Testis (tissue), 3 donors: Measurements from ENCODE around the gene AQP7. TPM values are rescaled to one million over a fixed set of nuclear protein-coding genes. Genes with fewer than 3 reads are reported as not detected.
"Not testable (repeated sequence)": the region's sequence is repeated elsewhere in the genome, so short reads cannot be mapped to it uniquely, and the experiment has no call there.

Experiments used
- DNase-seq: peaks from one replicate; pipeline ENCODE4 v3.0.0-alpha.2; 2019
- H3K27ac ChIP-seq, 2 donors: fragments of 200-600 bp; sonication (generic); one replicate each; pipeline ENCODE4 v1.5.1; 2019
- H3K27me3 ChIP-seq: fragments of 200-600 bp; sonication (generic); one replicate; pipeline ENCODE4 v1.5.1; 2019
- H3K36me3 ChIP-seq: fragments of 200-600 bp; sonication (generic); one replicate; pipeline ENCODE4 v1.5.1; 2017; ENCODE audit warnings: low read depth; ENCODE audit errors: missing control alignments
- H3K4me1 ChIP-seq: fragments of 200-600 bp; sonication (generic); one replicate; pipeline ENCODE4 v1.5.1; 2019
- H3K4me3 ChIP-seq, 2 donors: fragments of 200-600 bp; sonication (generic); one replicate each; pipeline ENCODE4 v1.5.1; 2017 to 2019
- H3K9me3 ChIP-seq: fragments of 200-600 bp; sonication (generic); one replicate; pipeline ENCODE4 v1.5.1; 2017
- CTCF ChIP-seq, 3 experiments: fragments of 450-650 bp in 2 of 3; fragments of 200-600 bp in 1 of 3; sonication (generic) in 1 of 3; IDR thresholded peaks; one replicate each; pipeline ENCODE4 v1.5.1; 2016 to 2019; ENCODE audit warnings: antibody characterized with exemption in 3 of 3, mild to moderate bottlenecking in 2 of 3, moderate library complexity in 1 of 3
- POLR2A ChIP-seq: fragments of 450-650 bp; IDR thresholded peaks from one replicate; pipeline ENCODE4 v1.6.1; 2017; ENCODE audit warnings: antibody characterized with exemption, mild to moderate bottlenecking, moderate library complexity
- WGBS, 2 donors: methylation state at CpG; one replicate each; pipeline ENCODE4 v1.1.5; 2018; 5-methylcytosine and 5-hydroxymethylcytosine counted together
- intact Hi-C: fragments of 100-400 bp; cut with DNase I; formaldehyde crosslinking; loops from one replicate; pipeline ENCODE4 v1.15.1; 2023; ENCODE audit warnings: low total_unique reads
- polyA plus RNA-seq: library from polyadenylated mRNA; stranded (reverse); fragments of 350-450 nt; fragmentation: Illumina TruSeq; extraction: RNeasy Lipid Tissue Mini Kit (QIAGEN cat#74804); gene quantifications from one replicate; pipeline ENCODE4 v1.2.3, GENCODE V29; 2014; ENCODE audit warnings: low read depth, low replicate concordance; ENCODE audit not compliant: insufficient read depth
- total RNA-seq, 2 donors: library from RNA; depleted of rRNA; stranded (reverse); fragments of >200 nt; gene quantifications; one replicate each; pipeline ENCODE4 v1.2.3, GENCODE V29; 2016

AQP7 gene
- total and polyA plus RNA-seq, 3 donors from 2014 or later, result 19.1 to 55.6 (median 37.6) TPM

DNA sequence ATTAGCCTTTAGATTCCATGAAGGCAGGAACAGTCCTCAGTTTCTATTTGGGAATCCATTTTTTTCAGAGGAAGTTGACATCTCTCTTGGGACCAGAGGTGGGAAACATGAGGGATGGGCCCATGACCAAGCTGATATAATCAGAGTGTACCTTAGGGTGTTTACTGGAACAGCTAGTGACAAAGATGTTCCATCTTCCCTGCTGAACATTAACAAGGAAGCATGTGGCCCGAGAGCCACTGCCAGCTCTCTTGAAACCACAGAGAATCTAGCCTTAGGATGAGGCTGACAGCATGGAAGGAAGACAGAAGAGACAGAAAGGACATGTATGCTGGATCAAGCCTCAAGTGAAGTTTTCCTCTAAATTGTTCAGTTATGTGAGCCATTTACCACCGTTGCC is 29.1 kb upstream of the AQP7 start:
- Histone ChIP-seq H3K27me3 (no peaks in the 10 kb centered on the region), H3K36me3 (no peaks in the 10 kb centered on the region), H3K4me3 (no peak overlapping the region), H3K4me1 (peaks cover 5% of the 10 kb centered on the region), H3K9me3 (no peaks in the 10 kb centered on the region), H3K27ac (no peak overlapping the region)
- no peak for TF ChIP-seq POLR2A
- no peak for TF ChIP-seq CTCF (IDR thresholded peaks at IDR 0.05)
- DNase-seq, result no peak
- intact Hi-C loops, result no loop called here
- 86 to 95% methylated on average over 2 of the region's 2 CpGs for WGBS, 2 donors

DNA sequence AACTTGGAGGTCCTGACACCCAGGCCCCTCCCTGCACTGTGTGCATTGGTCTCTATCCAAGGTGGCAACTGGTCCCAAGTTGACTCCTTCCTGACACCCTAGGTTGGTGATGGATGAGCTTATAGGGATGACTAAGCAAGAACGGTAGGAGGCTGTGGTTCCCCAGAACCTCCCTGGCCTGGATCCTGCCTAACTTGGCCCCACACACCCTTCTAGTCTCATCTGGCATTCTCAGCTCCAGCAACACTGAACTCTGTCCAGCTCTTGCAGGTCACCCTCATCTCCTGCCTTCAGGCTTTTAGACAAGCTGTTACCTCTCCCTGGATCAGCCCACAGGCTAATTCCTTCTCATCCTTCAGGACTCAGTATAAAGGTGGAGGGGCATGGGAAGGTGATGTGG is 28.6 kb upstream of the AQP7 start:
- DNase-seq, result no peak
- H3K9me3 ChIP-seq, result no peaks in the 10 kb centered on the region
- 50% methylated on average over 1 of the region's 1 CpG; no CpG with 5 or more reads in 1 of the 2 donors for WGBS, 2 donors
- intact Hi-C loops, result no loop called here
- no peaks in the 10 kb centered on the region for H3K36me3 ChIP-seq
- H3K4me3 ChIP-seq, result no peak overlapping the region
- H3K27ac ChIP-seq, result no peak overlapping the region
- H3K27me3 ChIP-seq, result no peaks in the 10 kb centered on the region
- TF ChIP-seq POLR2A, result no peak
- no peak for TF ChIP-seq CTCF (IDR thresholded peaks at IDR 0.05)
- peaks cover 5% of the 10 kb centered on the region for H3K4me1 ChIP-seq

GRCh38 chr9:33429256-33429985 is 27.1 kb upstream of the AQP7 start:
- no peak for DNase-seq
- TF ChIP-seq POLR2A (no peak), CTCF (IDR thresholded peaks at IDR 0.05) (no peak)
- no peaks in the 10 kb centered on the region for H3K27me3 ChIP-seq
- no peaks in the 10 kb centered on the region for H3K36me3 ChIP-seq
- intact Hi-C loops, result no loop called here
- no peak overlapping the region for H3K27ac ChIP-seq
- no peak overlapping the region for H3K4me3 ChIP-seq
- H3K4me1 ChIP-seq, result peaks cover under 1% of the 10 kb centered on the region
- H3K9me3 ChIP-seq, result no peaks in the 10 kb centered on the region
- WGBS, 2 donors, result 87% methylated on average over 3 of the region's 3 CpGs

- Histone ChIP-seq H3K9me3 (no peaks in the 10 kb centered on the region), H3K27me3 (no peaks in the 10 kb centered on the region), H3K36me3 (no peaks in the 10 kb centered on the region), H3K4me1 (no peaks in the 10 kb centered on the region), H3K27ac (no peak overlapping the region), H3K4me3 (no peak overlapping the region)
- no peak for DNase-seq
- TF ChIP-seq CTCF (IDR thresholded peaks at IDR 0.05) (no peak), POLR2A (no peak)
- intact Hi-C loops, result no loop called here
- WGBS, 2 donors, result 96 to 97% methylated on average over 7 of the region's 7 CpGs
These were observed 24.5 kb upstream of the AQP7 start for GRCh38 chr9:33426843-33427293.

GRCh38 chr9:33425128-33425533 is 22.8 kb upstream of the AQP7 start:
- no peak overlapping the region for H3K27ac ChIP-seq
- H3K27me3 ChIP-seq, result no peaks in the 10 kb centered on the region
- DNase-seq, result no peak
- H3K9me3 ChIP-seq, result no peaks in the 10 kb centered on the region
- H3K4me1 ChIP-seq, result no peaks in the 10 kb centered on the region
- no peak overlapping the region for H3K4me3 ChIP-seq
- WGBS, 2 donors, result 57 to 77% methylated on average over 4 of the region's 4 CpGs
- TF ChIP-seq POLR2A (no peak), CTCF (IDR thresholded peaks at IDR 0.05) (no peak)
- H3K36me3 ChIP-seq, result no peaks in the 10 kb centered on the region
- intact Hi-C loops, result no loop called here

DNA sequence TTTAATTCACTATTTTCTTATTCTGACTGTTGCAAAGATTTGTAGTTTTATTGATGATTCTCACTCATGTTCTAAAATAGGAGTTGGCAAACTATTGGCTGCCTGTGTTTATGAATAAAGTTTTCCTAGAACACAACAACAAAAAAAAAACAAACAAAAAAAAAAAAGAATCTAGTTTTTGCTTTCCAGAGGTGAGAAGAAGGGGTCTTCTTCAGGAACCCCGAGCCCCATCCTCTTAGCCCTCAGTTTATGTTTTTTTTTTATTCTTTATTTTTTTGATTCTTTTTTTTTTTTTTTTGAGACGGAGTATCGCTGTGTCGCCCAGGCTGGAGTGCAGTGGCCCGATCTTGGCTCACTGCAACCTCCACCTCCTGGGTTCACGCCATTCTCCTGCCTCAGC is 22.1 kb upstream of the AQP7 start:
- H3K27me3 ChIP-seq, H3K4me3 ChIP-seq, H3K27ac ChIP-seq, H3K36me3 ChIP-seq, DNase-seq, intact Hi-C loops, H3K4me1 ChIP-seq, H3K9me3 ChIP-seq: not testable (repeated sequence)
- WGBS, 2 donors, result 93 to 96% methylated on average over 5 to 6 of the region's 6 CpGs

GRCh38 chr9:33424043-33424442 is 21.7 kb upstream of the AQP7 start:
- H3K36me3 ChIP-seq, intact Hi-C loops, H3K4me1 ChIP-seq: not testable (repeated sequence)

More at GRCh38 chr9:33424043-33424442, 21.7 kb upstream of the AQP7 start:
- not testable (repeated sequence) for H3K9me3 ChIP-seq, H3K27ac ChIP-seq, H3K27me3 ChIP-seq, DNase-seq, H3K4me3 ChIP-seq
- WGBS, 2 donors, result 59% methylated on average over 6 of the region's 7 CpGs; no CpG with 5 or more reads in 1 of the 2 donors
